ENCODE data around the gene SPTAN1. TPM values are rescaled to one million over a fixed set of nuclear protein-coding genes. Genes with fewer than 3 reads are reported as not detected.

Gene SPTAN1
- total RNA-seq, 4 donors from 2014 or later, result 185 to 310 (median 275) TPM

- TF ChIP-seq, protein P1, sequence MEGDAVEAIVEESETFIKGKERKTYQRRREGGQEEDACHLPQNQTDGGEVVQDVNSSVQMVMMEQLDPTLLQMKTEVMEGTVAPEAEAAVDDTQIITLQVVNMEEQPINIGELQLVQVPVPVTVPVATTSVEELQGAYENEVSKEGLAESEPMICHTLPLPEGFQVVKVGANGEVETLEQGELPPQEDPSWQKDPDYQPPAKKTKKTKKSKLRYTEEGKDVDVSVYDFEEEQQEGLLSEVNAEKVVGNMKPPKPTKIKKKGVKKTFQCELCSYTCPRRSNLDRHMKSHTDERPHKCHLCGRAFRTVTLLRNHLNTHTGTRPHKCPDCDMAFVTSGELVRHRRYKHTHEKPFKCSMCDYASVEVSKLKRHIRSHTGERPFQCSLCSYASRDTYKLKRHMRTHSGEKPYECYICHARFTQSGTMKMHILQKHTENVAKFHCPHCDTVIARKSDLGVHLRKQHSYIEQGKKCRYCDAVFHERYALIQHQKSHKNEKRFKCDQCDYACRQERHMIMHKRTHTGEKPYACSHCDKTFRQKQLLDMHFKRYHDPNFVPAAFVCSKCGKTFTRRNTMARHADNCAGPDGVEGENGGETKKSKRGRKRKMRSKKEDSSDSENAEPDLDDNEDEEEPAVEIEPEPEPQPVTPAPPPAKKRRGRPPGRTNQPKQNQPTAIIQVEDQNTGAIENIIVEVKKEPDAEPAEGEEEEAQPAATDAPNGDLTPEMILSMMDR (IDR thresholded peaks at IDR 0.05; ENCODE audit: low read depth), result no peak
Measured at GRCh38 chr9:128593856-128594255, 41.5 kb downstream of the SPTAN1 start.

GRCh38 chr9:128595471-128595870, 43.1 kb downstream of the SPTAN1 start:
- TF ChIP-seq, protein P1 (IDR thresholded peaks at IDR 0.05; ENCODE audit: low read depth), result no peak

DNA sequence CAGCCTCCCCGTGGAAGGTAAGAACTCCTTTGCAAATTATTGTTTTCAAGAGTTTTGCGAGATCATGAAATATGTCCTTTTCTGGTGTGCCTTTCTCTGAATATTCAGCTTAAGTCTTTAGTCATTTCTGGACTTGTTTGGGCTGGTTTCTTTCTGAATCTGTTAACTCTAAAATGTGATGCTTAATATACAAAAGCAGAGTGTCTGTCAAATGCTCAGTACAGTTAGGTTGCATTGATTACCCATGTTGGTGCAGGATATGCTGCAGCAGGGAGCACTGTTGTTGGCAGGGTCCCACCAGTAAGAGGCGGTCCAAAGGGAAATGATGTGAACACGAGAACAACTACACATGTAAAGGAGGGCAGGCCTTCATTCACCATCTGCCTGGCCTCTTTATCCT, 47.7 kb downstream of the SPTAN1 start:
- TF ChIP-seq, protein P1 (IDR thresholded peaks at IDR 0.05; ENCODE audit: low read depth), result no peak

GRCh38 chr9:128603697-128604096, 51.3 kb downstream of the SPTAN1 start:
- TF ChIP-seq, protein P1 (IDR thresholded peaks at IDR 0.05; ENCODE audit: low read depth), result no peak

DNA sequence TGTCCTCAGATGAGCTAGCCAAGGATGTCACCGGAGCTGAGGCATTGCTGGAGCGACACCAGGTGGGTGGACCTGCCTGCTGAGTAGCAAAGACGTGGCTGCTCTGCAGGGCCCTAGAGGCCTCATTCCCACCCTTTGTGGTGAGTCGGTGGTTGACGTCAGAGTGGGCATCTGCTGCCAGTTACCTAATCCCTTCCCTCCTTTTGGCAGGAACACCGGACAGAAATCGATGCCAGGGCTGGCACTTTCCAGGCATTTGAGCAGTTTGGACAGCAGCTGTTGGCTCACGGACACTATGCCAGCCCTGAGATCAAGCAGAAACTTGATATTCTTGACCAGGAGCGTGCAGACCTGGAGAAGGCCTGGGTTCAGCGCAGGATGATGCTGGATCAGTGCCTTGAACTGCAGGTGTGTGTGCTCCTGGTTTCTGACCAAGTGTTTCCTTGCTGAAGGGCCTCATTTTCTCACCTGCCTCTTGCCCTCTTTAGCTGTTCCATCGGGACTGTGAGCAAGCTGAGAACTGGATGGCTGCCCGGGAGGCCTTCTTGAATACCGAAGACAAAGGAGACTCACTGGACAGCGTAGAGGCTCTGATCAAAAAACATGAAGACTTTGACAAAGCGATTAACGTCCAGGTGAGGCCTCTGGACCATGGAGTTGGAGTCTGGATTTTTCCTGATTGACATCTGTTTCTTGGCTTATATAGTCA, 55.4 kb downstream of the SPTAN1 start:
- TF ChIP-seq, protein P1 (IDR thresholded peaks at IDR 0.05; ENCODE audit: low read depth), result no peak

DNA sequence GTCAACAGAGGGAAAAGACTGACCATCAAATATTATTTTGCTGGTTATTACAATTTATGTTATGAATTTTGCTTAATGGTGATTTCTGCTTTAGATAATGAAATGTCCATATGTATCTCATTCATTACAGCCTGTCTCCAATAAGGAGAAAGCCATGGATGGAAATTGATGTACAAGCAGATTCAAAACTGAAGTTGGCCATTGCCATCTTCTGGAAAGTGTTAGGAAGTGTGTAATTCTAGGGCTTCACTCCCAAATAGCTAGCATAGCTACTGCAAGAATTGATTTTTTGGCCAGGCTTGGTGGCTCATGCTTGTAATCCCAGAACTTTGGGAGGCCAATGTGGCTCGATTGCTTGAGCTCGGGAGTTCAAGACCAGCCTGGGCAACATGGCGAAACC, 58.5 kb downstream of the SPTAN1 start:
- TF ChIP-seq, protein P1 (IDR thresholded peaks at IDR 0.05; ENCODE audit: low read depth), result no peak

DNA sequence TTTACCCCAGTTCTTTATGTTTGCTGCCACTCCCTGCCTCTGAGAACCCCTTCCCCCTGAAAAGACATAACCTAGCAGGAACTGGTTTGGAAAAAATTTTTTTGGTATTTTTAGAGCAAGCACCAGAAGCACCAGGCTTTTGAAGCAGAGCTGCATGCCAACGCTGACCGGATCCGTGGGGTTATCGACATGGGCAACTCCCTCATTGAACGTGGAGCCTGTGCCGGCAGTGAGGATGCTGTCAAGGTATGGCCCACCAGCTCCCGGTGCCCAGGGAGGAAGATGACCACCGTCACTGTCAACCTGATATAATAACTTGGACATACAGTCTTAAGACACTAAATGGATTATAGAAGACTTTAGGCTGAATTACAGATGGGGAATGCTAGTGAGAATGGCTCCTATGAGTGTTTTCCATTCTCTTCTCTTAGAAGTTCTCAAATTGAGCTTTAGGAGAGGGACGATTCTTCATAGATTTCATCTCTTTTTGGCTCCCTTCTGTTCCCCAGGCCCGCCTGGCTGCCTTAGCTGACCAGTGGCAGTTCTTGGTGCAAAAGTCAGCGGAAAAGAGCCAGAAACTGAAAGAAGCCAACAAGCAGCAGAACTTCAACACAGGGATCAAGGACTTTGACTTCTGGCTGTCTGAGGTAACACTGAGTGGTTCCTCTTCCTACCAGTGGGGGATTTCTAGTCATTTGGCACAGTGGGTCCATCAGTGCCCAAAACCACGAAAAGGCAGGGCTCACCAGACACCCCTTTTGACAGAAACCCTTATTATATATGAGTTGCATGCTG, 59.4 kb downstream of the SPTAN1 start:
- TF ChIP-seq, protein P1 (IDR thresholded peaks at IDR 0.05; ENCODE audit: low read depth), result no peak
